ENCODE data around the gene LIME1. TPM values are rescaled to one million over a fixed set of nuclear protein-coding genes. Genes with fewer than 3 reads are reported as not detected.

LIME1 gene, protein sequence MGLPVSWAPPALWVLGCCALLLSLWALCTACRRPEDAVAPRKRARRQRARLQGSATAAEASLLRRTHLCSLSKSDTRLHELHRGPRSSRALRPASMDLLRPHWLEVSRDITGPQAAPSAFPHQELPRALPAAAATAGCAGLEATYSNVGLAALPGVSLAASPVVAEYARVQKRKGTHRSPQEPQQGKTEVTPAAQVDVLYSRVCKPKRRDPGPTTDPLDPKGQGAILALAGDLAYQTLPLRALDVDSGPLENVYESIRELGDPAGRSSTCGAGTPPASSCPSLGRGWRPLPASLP
- polyA plus RNA-seq (2011; rRNA removed) = 2.5 and 2.8 TPM in 2 replicates
- polyA plus RNA-seq (2012; cell fraction: cytosol; rRNA removed) = 9.6 and 17.7 TPM in 2 replicates
- polyA plus RNA-seq (2012; cell fraction: nucleus; rRNA removed) = 114 and 216 TPM in 2 replicates
- 5.9 to 7.2 TPM (median 6.5 TPM) in 3 replicates for polyA plus RNA-seq (2017; fragmentation: RNase III; extraction: RNeasy Plus Mini Kit Qiagen cat#74134 plus additional on column Dnase treatment)
- polyA minus RNA-seq (2011; rRNA and poly(A)+ RNA removed) = 0.45 and 0.88 TPM in 2 replicates

- Histone ChIP-seq H3K4me1 (peaks cover 6% of the 10 kb centered on the region), H3K4me3 (no peak within 1 kb of the TSS), H3K27ac (no peak within 1 kb of the TSS), H3K4me2 (no peak within 1 kb of the TSS), H3K9me3 (no peaks in the 10 kb centered on the region)
- POLR2A ChIA-PET = interaction anchor here (1.2 kb wide), 2 partner anchors 28 to 33 kb away, joined by 3 to 7 read pairs; partner anchors contain the start of genes ARFRP1 and ZGPAT
- TF ChIP-seq CHD2 (IDR thresholded peaks at IDR 0.05; ENCODE audit: low read length, partially characterized antibody) = no peak
- no peak for TF ChIP-seq ZSCAN20 (CRISPR knock-in tag; IDR thresholded peaks at IDR 0.05)
- TF ChIP-seq, protein P1, sequence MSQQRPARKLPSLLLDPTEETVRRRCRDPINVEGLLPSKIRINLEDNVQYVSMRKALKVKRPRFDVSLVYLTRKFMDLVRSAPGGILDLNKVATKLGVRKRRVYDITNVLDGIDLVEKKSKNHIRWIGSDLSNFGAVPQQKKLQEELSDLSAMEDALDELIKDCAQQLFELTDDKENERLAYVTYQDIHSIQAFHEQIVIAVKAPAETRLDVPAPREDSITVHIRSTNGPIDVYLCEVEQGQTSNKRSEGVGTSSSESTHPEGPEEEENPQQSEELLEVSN (IDR thresholded peaks at IDR 0.05; ENCODE audit: borderline replicate concordance, low read depth) = no peak
- no peak for TF ChIP-seq BCL3 (IDR thresholded peaks at IDR 0.05)
- no peak for TF ChIP-seq ELK1 (IDR thresholded peaks at IDR 0.05; ENCODE audit: low read depth, low read length)
- no peak for TF ChIP-seq JUNB (IDR thresholded peaks at IDR 0.05)
- no peak for TF ChIP-seq SMC3 (IDR thresholded peaks at IDR 0.05)
- TF ChIP-seq, protein P2, sequence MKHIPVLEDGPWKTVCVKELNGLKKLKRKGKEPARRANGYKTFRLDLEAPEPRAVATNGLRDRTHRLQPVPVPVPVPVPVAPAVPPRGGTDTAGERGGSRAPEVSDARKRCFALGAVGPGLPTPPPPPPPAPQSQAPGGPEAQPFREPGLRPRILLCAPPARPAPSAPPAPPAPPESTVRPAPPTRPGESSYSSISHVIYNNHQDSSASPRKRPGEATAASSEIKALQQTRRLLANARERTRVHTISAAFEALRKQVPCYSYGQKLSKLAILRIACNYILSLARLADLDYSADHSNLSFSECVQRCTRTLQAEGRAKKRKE (CRISPR knock-in tag; IDR thresholded peaks at IDR 0.05; ENCODE audit: low read depth) = no peak
- TF ChIP-seq RNF2 (IDR thresholded peaks at IDR 0.05; ENCODE audit: borderline replicate concordance, low read depth) = no peak
- no peak for TF ChIP-seq POLR2A (IDR thresholded peaks at IDR 0.05; ENCODE audit: low read length)
- no peak for TF ChIP-seq RFX5 (IDR thresholded peaks at IDR 0.05)
- no peak for TF ChIP-seq HOXB13 (CRISPR knock-in tag; IDR thresholded peaks at IDR 0.05; ENCODE audit: low read depth)
- no peak for TF ChIP-seq FOXS1 (CRISPR knock-in tag; IDR thresholded peaks at IDR 0.05)
- TF ChIP-seq HMGXB4 (CRISPR knock-in tag; IDR thresholded peaks at IDR 0.05; ENCODE audit: borderline replicate concordance) = no peak
- TF ChIP-seq HOXB5 (CRISPR knock-in tag; IDR thresholded peaks at IDR 0.05) = no peak
- TF ChIP-seq RAD21 (conservative IDR thresholded peaks at IDR 0.05 in 1 of 2, IDR thresholded peaks at IDR 0.05 in 1 of 2) = no peak
- no peak for TF ChIP-seq ESRRA (IDR thresholded peaks at IDR 0.05; ENCODE audit: borderline replicate concordance, low read length)
- CTCF ChIA-PET = interaction anchor here (0.7 to 1.8 kb wide), 8 partner anchors 14 to 198 kb away, joined by 3 to 7 read pairs (median 4); partner anchors contain the start of genes PTK6 and TPD52L2
- no peak for ATAC-seq
- DNase-seq (ENCODE audit: low read depth in 1 of 2, low spot score in 1 of 2) = no peak
- WGBS (ENCODE audit: missing lambda C conversion rate) = 82% methylated on average over 22 of the region's 31 CpGs
- no peak for FAIRE-seq
Observed at GRCh38 chr20:63735859-63736718, at the start of gene LIME1. Gene LIME1, plus strand, starts transcription at chr20:63736664. Its CDS starts 886 bp downstream, at chr20:63737550.
